GM12878 (cell line): ENCODE measurements around the gene ADGRE1. TPM values are rescaled to one million over a fixed set of nuclear protein-coding genes. Genes with fewer than 3 reads are reported as not detected.

Experiments
- ATAC-seq: fragments of 200-7000 bp; cut with Tn5 transposase; 3 replicates; pipeline ENCODE4 v1.9.1; 2020; ENCODE audit warnings: mild to moderate bottlenecking, moderate library complexity
- BruUV-seq: library from RNA; stranded (reverse); fragments of 400-500 nt; replicated peaks from 2 replicates; lab custom pipeline; 2021; lab: Mats Ljungman, UMichigan
- CTCF ChIA-PET: fragments of 300-600 bp; sonication (Branson Sonifier 250); formaldehyde crosslinking; extraction: SDS; loops from one replicate; lab custom pipeline; 2021; ENCODE audit warnings: inconsistent platforms; lab: Yijun Ruan, JAX
- POLR2A ChIA-PET: fragments of 350-600 bp; formaldehyde crosslinking; extraction: SDS; loops from one replicate; lab custom pipeline; 2021; ENCODE audit warnings: inconsistent platforms; lab: Charles Lee
- RAD21 ChIA-PET: fragments of 300-600 bp; sonication (Branson Sonifier 250); formaldehyde crosslinking; loops from one replicate; lab custom pipeline; 2023; ENCODE audit warnings: antibody characterized with exemption; ENCODE audit not compliant: unreplicated experiment; lab: Charles Lee
- SMC1A ChIA-PET: fragments of 300-600 bp; sonication (Branson Sonifier 250); formaldehyde crosslinking; loops from one replicate; lab custom pipeline; 2023; ENCODE audit not compliant: unreplicated experiment, uncharacterized antibody; lab: Charles Lee
- DNase-seq: peaks from one replicate; pipeline ENCODE4 v3.0.0-alpha.2; 2011; ENCODE audit warnings: low read depth, low spot score
- FAIRE-seq: peaks from 3 replicates; lab custom pipeline; 2011; peaks lifted over from hg19 to GRCh38; lab: Jason Lieb, UNC
- H2AFZ ChIP-seq: 2 replicates; pipeline ENCODE4 v1.6.0; 2011; ENCODE audit warnings: low read depth, low read length, control low read depth; ENCODE audit not compliant: control insufficient read depth
- H3K27ac ChIP-seq: 2 replicates; pipeline ENCODE4 v1.5.1; 2011; ENCODE audit warnings: control low read depth; ENCODE audit not compliant: control insufficient read depth, insufficient read depth
- H3K27me3 ChIP-seq, 2 experiments: replicated peaks in 1 of 2; 2 replicates each; pipeline versions ENCODE4 v1.6.0 to v1.6.1; 2011; ENCODE audit warnings: low read length in 1 of 2; ENCODE audit not compliant: control insufficient read depth in 2 of 2, insufficient read depth in 2 of 2
- H3K36me3 ChIP-seq, 2 experiments: 2 replicates each; pipeline ENCODE4 v1.5.1; 2011; ENCODE audit warnings: low read length in 1 of 2; ENCODE audit not compliant: control insufficient read depth in 2 of 2, insufficient read depth in 2 of 2
- H3K4me1 ChIP-seq: 2 replicates; pipeline ENCODE4 v1.6.1; 2011; ENCODE audit warnings: mild to moderate bottlenecking, low read length, moderate library complexity, mixed read lengths; ENCODE audit not compliant: control insufficient read depth, insufficient read depth
- H3K4me2 ChIP-seq: 2 replicates; pipeline ENCODE4 v1.6.0; 2011; ENCODE audit warnings: control low read depth; ENCODE audit not compliant: control insufficient read depth, insufficient read depth
- H3K4me3 ChIP-seq: fragments of 200-600 bp; sonication (generic); 2 replicates; pipeline ENCODE4 v1.5.1; 2016
- H3K79me2 ChIP-seq: 2 replicates; pipeline ENCODE4 v1.6.0; 2011; ENCODE audit warnings: low read length; ENCODE audit not compliant: control insufficient read depth, insufficient read depth
- H3K9ac ChIP-seq: 2 replicates; pipeline ENCODE4 v1.8.0; 2011; ENCODE audit warnings: low read length, control low read depth, mixed read lengths; ENCODE audit not compliant: control insufficient read depth, insufficient read depth
- H3K9me3 ChIP-seq: replicated peaks from 3 replicates; pipeline ENCODE4 v1.5.1; 2011; ENCODE audit warnings: mild to moderate bottlenecking, low read length; ENCODE audit not compliant: control insufficient read depth, insufficient read depth
- H4K20me1 ChIP-seq: 2 replicates; pipeline ENCODE4 v1.6.0; 2011; ENCODE audit not compliant: control insufficient read depth, insufficient read depth
- ESRRA ChIP-seq: IDR thresholded peaks from 2 replicates; pipeline ENCODE4 v1.6.1; 2012; ENCODE audit warnings: mild to moderate bottlenecking, low read length, improper control_type of control experiment
- JUNB ChIP-seq: IDR thresholded peaks from 2 replicates; pipeline ENCODE4 v1.6.1; 2016; ENCODE audit warnings: antibody characterized with exemption, mild to moderate bottlenecking
- KAT2A ChIP-seq: conservative IDR thresholded peaks from 2 replicates; pipeline ENCODE4 v1.6.1; 2011; ENCODE audit warnings: low read depth, low read length; ENCODE audit not compliant: control insufficient read depth
- KLF5 ChIP-seq: fragments of 450-650 bp; IDR thresholded peaks from 2 replicates; pipeline ENCODE4 v1.6.1; 2014; ENCODE audit warnings: mild to moderate bottlenecking; ENCODE audit not compliant: partially characterized antibody
- MTA3 ChIP-seq: IDR thresholded peaks from 2 replicates; pipeline ENCODE4 v1.6.1; 2012; ENCODE audit warnings: low read length, inconsistent platforms, borderline replicate concordance
- PAX5 ChIP-seq: IDR thresholded peaks from 2 replicates; pipeline ENCODE4 v1.6.1; 2011; ENCODE audit warnings: low read depth, low read length, borderline replicate concordance
- RAD21 ChIP-seq: IDR thresholded peaks from 2 replicates; pipeline ENCODE4 v1.6.1; 2011; ENCODE audit warnings: mild to moderate bottlenecking, low read depth, low read length, moderate library complexity; ENCODE audit not compliant: insufficient read depth
- RUNX3 ChIP-seq: IDR thresholded peaks from 2 replicates; pipeline ENCODE4 v1.6.1; 2012; ENCODE audit warnings: low read length, inconsistent platforms
- TARDBP ChIP-seq: IDR thresholded peaks from 2 replicates; pipeline ENCODE4 v1.6.1; 2016; ENCODE audit warnings: borderline replicate concordance
- ZBTB4 ChIP-seq: fragments of 450-650 bp; formaldehyde crosslinking; IDR thresholded peaks from 2 replicates; pipeline ENCODE4 v1.4.0; 2022; ENCODE audit warnings: mild to moderate bottlenecking, moderate library complexity
- WGBS: methylation state at CpG from one replicate; pipeline ENCODE4 v1.1.6; 2016; ENCODE audit warnings: low lambda C conversion rate; ENCODE audit not compliant: insufficient replicate concordance, insufficient coverage; ENCODE audit errors: missing lambda C conversion rate; 5-methylcytosine and 5-hydroxymethylcytosine counted together
- in situ Hi-C: fragments of 300-500 bp; cut with MboI; formaldehyde crosslinking; loops from 9 replicates; pipeline ENCODE4 v1.14.3; 2018; ENCODE audit warnings: mixed read lengths
- intact Hi-C: fragments of 100-400 bp; cut with micrococcal nuclease; formaldehyde crosslinking; loops from one replicate; pipeline ENCODE4 v1.14.2; 2022; ENCODE audit not compliant: unreplicated experiment
- polyA plus RNA-seq, 11 experiments: library from polyadenylated mRNA; depleted of rRNA in 4 of 11; unstranded in 6 of 11; stranded (reverse) in 5 of 11; fragments of >200 nt; fragmentation: Nextera tagmentation in 4 of 11; fragmentation: Illumina TruSeq in 1 of 11; extraction: Ambion mirVana in 4 of 11; extraction: Trizol in 1 of 11; gene quantifications; 1 replicate in 1 of 11; 2 replicates in 10 of 11; pipeline versions ENCODE4 v1.2.1 to v1.2.3, GENCODE V29; 2011 to 2016; ENCODE audit warnings: inconsistent platforms in 2 of 11, missing spikeins in 2 of 11, low read depth in 1 of 11
- total RNA-seq, 4 experiments: library from RNA; depleted of rRNA in 3 of 4; stranded (reverse); fragments of >200 nt in 3 of 4; fragmentation: Illumina TruSeq in 1 of 4; extraction: Trizol in 1 of 4; gene quantifications; 2 replicates each; pipeline versions ENCODE4 v1.2.1 to v1.2.3, GENCODE V29; 2013 to 2021
- TF ChIP-seq, protein P1 (sequence below): fragments of 450-650 bp; IDR thresholded peaks from 2 replicates; pipeline ENCODE4 v1.6.1; 2018; ENCODE audit warnings: mild to moderate bottlenecking, low read depth, moderate library complexity; ENCODE audit not compliant: partially characterized antibody
- TF ChIP-seq, protein P2 (sequence below): fragments of 450-650 bp; IDR thresholded peaks from 2 replicates; pipeline ENCODE4 v1.6.1; 2016; ENCODE audit warnings: mild to moderate bottlenecking
- TF ChIP-seq, protein P3 (sequence below): fragments of 450-650 bp; IDR thresholded peaks from 2 replicates; pipeline ENCODE4 v1.6.1; 2017; ENCODE audit warnings: borderline replicate concordance

ADGRE1 gene
- total and polyA plus RNA-seq, 10 of the 15 experiments (the other 5 are each of a cell fraction or from before 2014, with no cell fraction given): 7.9 to 35.7 (median 9.9) TPM

DNA sequence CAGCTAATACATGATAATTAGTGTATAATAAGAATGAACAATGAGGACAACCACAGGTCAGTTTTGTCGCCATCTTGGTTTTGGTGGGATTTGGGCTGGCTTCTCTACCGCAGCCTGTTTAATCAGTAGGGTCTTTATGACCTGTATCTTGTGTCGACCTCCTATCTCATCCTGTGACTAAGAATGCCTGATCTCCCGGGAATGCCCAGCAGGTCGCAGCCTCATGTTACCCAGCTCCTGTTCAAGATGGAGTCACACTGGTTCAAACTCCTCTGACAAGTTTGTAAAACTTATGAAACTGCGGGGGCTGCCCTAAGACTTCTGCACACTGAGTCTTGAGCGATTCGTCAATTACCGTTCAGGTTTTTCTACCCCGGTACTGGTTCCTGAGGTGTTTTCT, 21.5 kb upstream of the ADGRE1 start (continued):
- TF ChIP-seq MTA3: no peak
- TF ChIP-seq RAD21: 0 out of 2 replicates have a peak, but pooled peaks have one; percentile 8
- no peak for TF ChIP-seq TARDBP

DNA sequence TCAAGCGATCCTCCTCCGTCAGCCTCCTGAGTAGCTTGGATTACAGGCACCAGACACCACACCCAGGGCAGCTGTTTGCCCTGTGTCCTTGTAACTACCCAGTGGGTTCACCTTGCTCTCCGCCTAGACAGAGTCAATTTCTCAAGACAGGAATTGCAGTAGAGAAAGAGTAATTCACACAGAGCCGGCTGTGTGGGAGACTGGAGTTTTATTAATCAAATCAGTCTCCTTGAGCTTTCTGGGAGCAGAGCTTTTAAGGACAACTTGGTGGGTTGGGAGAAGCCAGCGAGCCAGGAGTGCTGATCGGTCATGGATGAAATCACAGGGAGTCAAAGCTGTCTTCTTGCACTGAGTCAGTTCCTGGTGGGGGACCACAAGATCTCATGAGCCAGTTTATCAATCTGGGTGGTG, 20.6 kb upstream of the ADGRE1 start:
- no peaks in the 10 kb centered on the region for H3K27me3 ChIP-seq
- WGBS: 39% methylated on average over 6 of the region's 6 CpGs
- ChIA-PET SMC1A (interaction anchor here (1.0 to 1.6 kb wide), 3 partner anchors 15 to 741 kb away, joined by 3 to 7 read pairs (median 3); no protein-coding TSS in a partner anchor), CTCF (interaction anchor here (0.9 to 2.6 kb wide), 3 partner anchors 10 to 741 kb away, joined by 3 to 6 read pairs (median 5); no protein-coding TSS in a partner anchor), RAD21 (no interaction called here), POLR2A (no interaction called here)
- H3K27ac ChIP-seq: no peak overlapping the region
- FAIRE-seq (no peak), DNase-seq (no peak), ATAC-seq (no peak)
- peak overlapping the region; percentile 43 for H2AFZ ChIP-seq
- intact Hi-C loops: no loop called here
- H3K36me3 ChIP-seq: no peaks in the 10 kb centered on the region
- no peaks in the 10 kb centered on the region for H4K20me1 ChIP-seq
- H3K9ac ChIP-seq: no peak overlapping the region
- H3K4me2 ChIP-seq: no peak overlapping the region
- H3K9me3 ChIP-seq: no peaks in the 10 kb centered on the region
- no TSS peak for BruUV-seq
- in situ Hi-C loops: no loop called here
- peaks cover 11% of the 10 kb centered on the region for H3K4me1 ChIP-seq
- H3K79me2 ChIP-seq: no peaks in the 10 kb centered on the region
- H3K4me3 ChIP-seq: no peak overlapping the region
- TF ChIP-seq PAX5 (peak; percentile 26; the same call in 1 of the 2 replicates), KLF5 (no peak), ESRRA (no peak), ZBTB4 (CRISPR knock-in tag) (no peak), KAT2A (no peak), JUNB (0 out of 2 replicates have a peak, but pooled peaks have one; percentile 39), RUNX3 (peak; percentile 34; the same call in 1 of the 2 replicates)
- TF ChIP-seq, protein P1, sequence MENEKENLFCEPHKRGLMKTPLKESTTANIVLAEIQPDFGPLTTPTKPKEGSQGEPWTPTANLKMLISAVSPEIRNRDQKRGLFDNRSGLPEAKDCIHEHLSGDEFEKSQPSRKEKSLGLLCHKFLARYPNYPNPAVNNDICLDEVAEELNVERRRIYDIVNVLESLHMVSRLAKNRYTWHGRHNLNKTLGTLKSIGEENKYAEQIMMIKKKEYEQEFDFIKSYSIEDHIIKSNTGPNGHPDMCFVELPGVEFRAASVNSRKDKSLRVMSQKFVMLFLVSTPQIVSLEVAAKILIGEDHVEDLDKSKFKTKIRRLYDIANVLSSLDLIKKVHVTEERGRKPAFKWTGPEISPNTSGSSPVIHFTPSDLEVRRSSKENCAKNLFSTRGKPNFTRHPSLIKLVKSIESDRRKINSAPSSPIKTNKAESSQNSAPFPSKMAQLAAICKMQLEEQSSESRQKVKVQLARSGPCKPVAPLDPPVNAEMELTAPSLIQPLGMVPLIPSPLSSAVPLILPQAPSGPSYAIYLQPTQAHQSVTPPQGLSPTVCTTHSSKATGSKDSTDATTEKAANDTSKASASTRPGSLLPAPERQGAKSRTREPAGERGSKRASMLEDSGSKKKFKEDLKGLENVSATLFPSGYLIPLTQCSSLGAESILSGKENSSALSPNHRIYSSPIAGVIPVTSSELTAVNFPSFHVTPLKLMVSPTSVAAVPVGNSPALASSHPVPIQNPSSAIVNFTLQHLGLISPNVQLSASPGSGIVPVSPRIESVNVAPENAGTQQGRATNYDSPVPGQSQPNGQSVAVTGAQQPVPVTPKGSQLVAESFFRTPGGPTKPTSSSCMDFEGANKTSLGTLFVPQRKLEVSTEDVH: no peak
- TF ChIP-seq, protein P2, sequence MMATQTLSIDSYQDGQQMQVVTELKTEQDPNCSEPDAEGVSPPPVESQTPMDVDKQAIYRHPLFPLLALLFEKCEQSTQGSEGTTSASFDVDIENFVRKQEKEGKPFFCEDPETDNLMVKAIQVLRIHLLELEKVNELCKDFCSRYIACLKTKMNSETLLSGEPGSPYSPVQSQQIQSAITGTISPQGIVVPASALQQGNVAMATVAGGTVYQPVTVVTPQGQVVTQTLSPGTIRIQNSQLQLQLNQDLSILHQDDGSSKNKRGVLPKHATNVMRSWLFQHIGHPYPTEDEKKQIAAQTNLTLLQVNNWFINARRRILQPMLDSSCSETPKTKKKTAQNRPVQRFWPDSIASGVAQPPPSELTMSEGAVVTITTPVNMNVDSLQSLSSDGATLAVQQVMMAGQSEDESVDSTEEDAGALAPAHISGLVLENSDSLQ: no peak
- TF ChIP-seq, protein P3, sequence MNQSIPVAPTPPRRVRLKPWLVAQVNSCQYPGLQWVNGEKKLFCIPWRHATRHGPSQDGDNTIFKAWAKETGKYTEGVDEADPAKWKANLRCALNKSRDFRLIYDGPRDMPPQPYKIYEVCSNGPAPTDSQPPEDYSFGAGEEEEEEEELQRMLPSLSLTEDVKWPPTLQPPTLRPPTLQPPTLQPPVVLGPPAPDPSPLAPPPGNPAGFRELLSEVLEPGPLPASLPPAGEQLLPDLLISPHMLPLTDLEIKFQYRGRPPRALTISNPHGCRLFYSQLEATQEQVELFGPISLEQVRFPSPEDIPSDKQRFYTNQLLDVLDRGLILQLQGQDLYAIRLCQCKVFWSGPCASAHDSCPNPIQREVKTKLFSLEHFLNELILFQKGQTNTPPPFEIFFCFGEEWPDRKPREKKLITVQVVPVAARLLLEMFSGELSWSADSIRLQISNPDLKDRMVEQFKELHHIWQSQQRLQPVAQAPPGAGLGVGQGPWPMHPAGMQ: no peak
